Central memory CD8-positive, alpha-beta T cell (primary cell): Measurements from ENCODE around the gene MCM3.
A peak's percentile ranks its signal among the peaks of the same experiment; 100 is the strongest.

Experiments used
- ATAC-seq: fragments of 150-1000 bp; cut with Tn5 transposase; replicated peaks from 2 replicates; pipeline ENCODE4 v1.10.0; 2022; ENCODE audit warnings: mild to moderate bottlenecking, moderate FRiP score, moderate number of reproducible peaks; ENCODE audit not compliant: poor library complexity, severe bottlenecking; ENCODE audit errors: extremely low read depth
- DNase-seq, 2 donors: peaks; one replicate each; pipeline ENCODE4 v3.0.0; 2021; ENCODE audit warnings: low spot score in 2 of 2
- H3K27ac Mint-ChIP-seq: one replicate; pipeline ENCODE4 v1.8.0; 2022; ENCODE audit warnings: low read depth, mild to moderate bottlenecking, moderate library complexity, mixed read lengths
- H3K27me3 Mint-ChIP-seq: one replicate; pipeline ENCODE4 v1.8.0; 2022; ENCODE audit warnings: mixed read lengths
- H3K36me3 Mint-ChIP-seq: one replicate; pipeline ENCODE4 v1.8.0; 2022; ENCODE audit warnings: mild to moderate bottlenecking, moderate library complexity, mixed read lengths; ENCODE audit not compliant: insufficient read depth
- H3K4me1 Mint-ChIP-seq: one replicate; pipeline ENCODE4 v1.8.0; 2022; ENCODE audit warnings: mixed read lengths
- H3K4me3 Mint-ChIP-seq: one replicate; pipeline ENCODE4 v1.8.0; 2022; ENCODE audit warnings: mild to moderate bottlenecking, moderate library complexity, mixed read lengths
- H3K9me3 Mint-ChIP-seq: one replicate; pipeline ENCODE4 v1.8.0; 2022; ENCODE audit warnings: mixed read lengths

MCM3 gene

DNA sequence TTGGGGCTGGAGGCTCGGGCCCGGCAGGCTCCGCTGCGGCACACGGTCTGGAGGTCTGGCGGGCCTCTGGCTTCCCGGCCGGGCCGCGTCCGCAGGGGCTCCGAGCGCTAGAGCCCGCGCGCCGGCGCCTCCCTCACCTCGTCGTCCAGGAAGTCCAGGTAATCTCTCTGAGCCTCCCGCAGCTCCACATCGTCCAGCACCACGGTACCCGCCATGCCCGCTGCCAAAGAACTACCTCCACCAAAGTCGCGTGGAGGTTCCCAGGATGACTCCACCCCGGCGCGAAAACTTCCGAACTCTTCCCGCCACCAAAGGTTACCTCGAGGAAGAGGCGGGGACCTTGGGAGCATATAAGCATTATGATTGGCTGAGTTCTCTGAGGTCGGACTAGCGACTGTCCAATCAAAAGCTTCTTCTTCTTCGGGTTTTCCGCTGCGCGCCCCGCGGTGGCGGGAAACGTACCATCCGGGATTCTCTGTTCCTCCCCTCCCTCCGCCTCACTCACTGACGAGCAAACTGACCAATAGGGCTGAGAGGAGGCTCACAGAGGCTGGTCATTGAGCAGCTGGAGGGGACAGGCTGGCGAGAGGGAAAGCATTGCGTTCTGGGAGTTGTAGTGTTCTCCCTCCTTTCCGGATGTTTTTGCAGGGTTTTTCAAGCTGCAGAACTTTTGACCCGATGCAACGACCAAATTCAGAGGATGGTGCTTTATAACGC is at the start of gene MCM3:
Gene MCM3 (minus strand): TSS at position 283 of the 717 bp plus-strand sequence. CDS start 68 bp downstream, at position 215.
- no peak within 1 kb of the TSS for H3K4me3 Mint-ChIP-seq
- H3K4me1 Mint-ChIP-seq, result peaks cover 30% of the 10 kb centered on the region
- no peaks in the 10 kb centered on the region for H3K27me3 Mint-ChIP-seq

DNA sequence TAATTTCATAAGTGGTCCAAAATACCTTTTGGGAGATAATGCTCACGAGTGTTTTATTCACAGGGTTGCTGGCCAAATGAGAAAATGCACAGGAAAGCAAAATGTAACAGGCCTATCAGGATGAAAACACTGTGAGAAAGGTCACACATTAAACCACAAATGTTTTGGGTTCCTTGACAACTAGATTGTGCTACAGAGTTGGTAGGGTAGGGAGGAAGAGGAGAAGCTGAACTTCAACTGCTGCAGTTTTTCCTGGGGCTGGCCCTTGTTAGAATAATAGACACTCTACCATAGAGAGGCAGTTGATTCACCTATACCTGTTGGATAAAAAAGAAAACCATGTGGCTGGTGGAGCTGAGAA is 49.3 kb upstream of the MCM3 start:
- Mint-ChIP-seq H3K36me3 (peaks cover 4% of the 10 kb centered on the region), H3K27me3 (no peaks in the 10 kb centered on the region), H3K4me1 (peaks cover 60% of the 10 kb centered on the region), H3K4me3 (peak overlapping the region; percentile 62), H3K9me3 (peaks cover 4% of the 10 kb centered on the region), H3K27ac (peak overlapping the region; percentile 95)
- DNase-seq, result peak in 1 of 2 donors; percentile 15
- ATAC-seq, result peak; percentile 93

More for the DNA sequence above, at the start of gene MCM3:
- DNase-seq, result peak; percentile 87 to 95
- Mint-ChIP-seq H3K27ac (no peak within 1 kb of the TSS), H3K9me3 (no peaks in the 10 kb centered on the region), H3K36me3 (peaks cover 32% of the 10 kb centered on the region)
- peak; percentile 97 for ATAC-seq

DNA sequence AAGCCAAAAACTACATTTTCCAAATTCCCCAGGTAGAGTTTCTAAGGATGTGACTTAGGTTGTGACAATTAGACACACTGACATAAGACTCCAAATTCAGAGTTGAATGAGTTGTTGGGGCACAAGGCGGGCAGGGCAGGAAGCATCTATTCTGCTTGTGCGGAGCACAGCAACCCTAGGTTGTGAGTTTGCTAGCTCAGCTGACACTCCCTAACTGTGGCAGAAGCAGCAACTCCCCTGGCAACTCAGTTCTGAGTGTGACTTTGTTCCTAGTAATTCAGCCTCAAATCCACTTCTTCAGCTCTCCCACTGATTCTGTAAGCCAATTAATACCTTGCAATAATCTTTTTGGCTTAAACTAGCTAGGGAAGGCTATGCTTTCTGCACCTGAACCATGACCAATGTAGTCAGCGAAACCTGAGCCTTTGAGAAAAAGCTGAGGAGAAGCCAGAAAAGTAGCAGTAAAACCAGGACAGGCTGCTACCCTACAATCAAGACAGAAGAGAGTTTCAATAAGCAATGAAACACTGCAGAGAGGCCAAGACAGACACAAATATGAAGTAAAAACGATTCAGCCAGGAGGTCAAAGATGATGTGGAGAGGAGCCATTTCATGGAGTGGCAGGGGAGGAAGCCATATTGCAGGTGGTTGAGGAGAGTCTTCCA is 47.4 kb upstream of the MCM3 start:
- no peak for DNase-seq
- peaks cover 4% of the 10 kb centered on the region for H3K36me3 Mint-ChIP-seq
- no peak overlapping the region for H3K4me3 Mint-ChIP-seq
- peak overlapping the region; percentile 95 for H3K27ac Mint-ChIP-seq
- ATAC-seq, result no peak
- H3K4me1 Mint-ChIP-seq, result peaks cover 47% of the 10 kb centered on the region
- peaks cover 4% of the 10 kb centered on the region for H3K9me3 Mint-ChIP-seq
- no peaks in the 10 kb centered on the region for H3K27me3 Mint-ChIP-seq

DNA sequence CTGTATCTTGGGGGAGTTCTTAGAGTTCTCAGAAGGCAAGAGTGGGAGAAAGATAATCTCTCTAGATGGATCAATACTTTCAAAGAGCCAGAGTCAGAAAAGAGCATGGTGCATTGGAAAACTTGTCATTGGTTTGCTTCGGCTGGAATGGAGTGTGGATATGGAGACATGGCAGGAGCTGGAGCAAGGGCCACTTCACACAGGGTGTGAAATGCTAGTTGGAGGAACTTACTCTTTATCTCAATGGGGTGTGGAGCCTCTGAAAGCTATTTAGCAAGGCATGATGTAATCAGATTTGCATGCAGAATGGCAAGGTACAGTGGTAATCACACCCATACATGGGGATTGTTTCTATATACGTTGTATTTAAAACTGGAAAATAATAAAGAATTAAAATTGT is 45.9 kb upstream of the MCM3 start:
- peaks cover 36% of the 10 kb centered on the region for H3K4me1 Mint-ChIP-seq
- H3K9me3 Mint-ChIP-seq, result peaks cover 4% of the 10 kb centered on the region
- no peak for ATAC-seq
- no peak overlapping the region for H3K27ac Mint-ChIP-seq
- DNase-seq, result no peak
- H3K36me3 Mint-ChIP-seq, result peaks cover 4% of the 10 kb centered on the region
- no peaks in the 10 kb centered on the region for H3K27me3 Mint-ChIP-seq
- H3K4me3 Mint-ChIP-seq, result no peak overlapping the region

DNA sequence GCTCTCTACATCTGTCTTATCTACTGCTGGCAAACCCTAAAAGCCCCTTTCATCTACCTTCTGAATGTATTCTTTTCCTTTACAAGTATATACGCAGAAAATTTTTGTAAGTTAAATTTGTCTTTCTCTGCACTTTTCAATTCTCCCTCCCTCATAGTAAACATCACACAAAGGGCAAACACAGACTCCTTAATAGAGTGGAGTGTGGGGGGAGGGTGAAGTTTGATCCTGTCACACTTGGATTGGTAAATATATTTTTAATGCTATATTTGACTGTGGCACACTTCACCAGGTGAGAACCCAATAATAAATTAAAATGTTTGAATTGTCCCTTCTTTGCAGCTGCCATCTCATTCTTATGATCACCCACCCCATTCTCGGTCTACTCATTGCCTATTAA is 44.2 kb upstream of the MCM3 start:
- Mint-ChIP-seq H3K4me1 (peaks cover 18% of the 10 kb centered on the region), H3K27me3 (no peaks in the 10 kb centered on the region), H3K36me3 (peaks cover 1% of the 10 kb centered on the region), H3K9me3 (peaks cover 4% of the 10 kb centered on the region), H3K27ac (peak overlapping the region; percentile 23), H3K4me3 (no peak overlapping the region)
- ATAC-seq, result no peak
- DNase-seq, result no peak

DNA sequence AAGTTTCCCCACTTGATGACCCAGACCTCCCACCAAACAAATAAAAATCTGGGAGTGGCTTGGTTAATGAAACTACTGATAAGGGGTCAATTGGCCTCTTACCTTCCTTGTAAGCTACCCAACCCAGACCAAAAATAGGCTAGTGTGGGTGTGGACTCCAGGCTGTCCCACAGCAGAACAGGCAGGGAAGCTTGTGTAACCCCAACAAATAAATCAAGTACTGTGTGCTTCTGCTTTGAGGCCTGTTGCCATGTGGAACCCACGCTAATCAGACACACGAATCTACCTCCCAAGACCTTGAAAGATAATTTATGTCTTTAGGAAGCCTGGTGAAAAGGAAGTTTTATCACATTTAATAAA is 43.7 kb upstream of the MCM3 start:
- DNase-seq, result no peak
- no peaks in the 10 kb centered on the region for H3K36me3 Mint-ChIP-seq
- H3K9me3 Mint-ChIP-seq, result peaks cover 4% of the 10 kb centered on the region
- no peak overlapping the region for H3K4me3 Mint-ChIP-seq
- no peak for ATAC-seq
- peaks cover 14% of the 10 kb centered on the region for H3K4me1 Mint-ChIP-seq
- no peak overlapping the region for H3K27ac Mint-ChIP-seq
- H3K27me3 Mint-ChIP-seq, result no peaks in the 10 kb centered on the region

DNA sequence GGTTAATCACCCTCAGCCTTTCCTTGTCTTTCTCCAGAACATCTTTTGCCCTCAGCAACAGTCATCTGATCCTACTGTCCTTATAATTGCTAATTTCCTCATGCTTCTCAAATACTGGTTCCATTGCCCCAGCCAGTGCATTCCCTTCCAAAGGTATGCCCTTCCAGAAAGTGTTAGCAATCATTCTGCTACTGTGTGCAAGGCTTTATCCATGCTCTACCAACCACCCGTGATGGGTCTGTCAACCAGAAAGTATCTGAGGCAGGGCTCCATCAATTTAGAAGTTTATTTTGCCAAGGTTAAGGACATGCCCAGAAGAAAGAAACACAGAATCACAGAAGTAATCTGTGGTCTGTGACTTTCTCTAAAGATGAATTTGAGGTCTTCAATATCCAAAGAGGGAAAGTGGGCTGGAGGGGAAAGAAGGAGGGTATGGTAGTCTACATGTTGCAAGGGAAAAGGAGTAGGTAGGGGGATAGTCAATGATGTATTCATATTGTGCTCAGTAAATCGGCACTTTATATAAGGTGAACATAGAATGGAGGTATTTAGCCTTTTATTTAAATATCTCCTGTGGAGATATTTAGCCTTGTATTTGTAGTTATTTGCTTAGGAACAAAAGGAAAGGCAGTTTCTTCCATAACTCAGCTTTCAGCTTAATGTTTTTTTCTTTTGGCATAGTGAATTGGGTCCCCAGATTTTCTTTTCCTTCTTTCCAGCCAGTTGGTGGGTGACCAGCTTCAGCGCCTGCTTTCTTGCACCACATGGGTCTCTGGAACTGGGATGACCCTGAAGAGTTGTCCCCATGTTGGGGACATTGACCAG is 42.2 kb upstream of the MCM3 start:
- ATAC-seq, result no peak
- Mint-ChIP-seq H3K36me3 (no peaks in the 10 kb centered on the region), H3K9me3 (no peaks in the 10 kb centered on the region), H3K27me3 (no peaks in the 10 kb centered on the region), H3K27ac (no peak overlapping the region), H3K4me1 (no peaks in the 10 kb centered on the region), H3K4me3 (no peak overlapping the region)
- DNase-seq, result no peak

DNA sequence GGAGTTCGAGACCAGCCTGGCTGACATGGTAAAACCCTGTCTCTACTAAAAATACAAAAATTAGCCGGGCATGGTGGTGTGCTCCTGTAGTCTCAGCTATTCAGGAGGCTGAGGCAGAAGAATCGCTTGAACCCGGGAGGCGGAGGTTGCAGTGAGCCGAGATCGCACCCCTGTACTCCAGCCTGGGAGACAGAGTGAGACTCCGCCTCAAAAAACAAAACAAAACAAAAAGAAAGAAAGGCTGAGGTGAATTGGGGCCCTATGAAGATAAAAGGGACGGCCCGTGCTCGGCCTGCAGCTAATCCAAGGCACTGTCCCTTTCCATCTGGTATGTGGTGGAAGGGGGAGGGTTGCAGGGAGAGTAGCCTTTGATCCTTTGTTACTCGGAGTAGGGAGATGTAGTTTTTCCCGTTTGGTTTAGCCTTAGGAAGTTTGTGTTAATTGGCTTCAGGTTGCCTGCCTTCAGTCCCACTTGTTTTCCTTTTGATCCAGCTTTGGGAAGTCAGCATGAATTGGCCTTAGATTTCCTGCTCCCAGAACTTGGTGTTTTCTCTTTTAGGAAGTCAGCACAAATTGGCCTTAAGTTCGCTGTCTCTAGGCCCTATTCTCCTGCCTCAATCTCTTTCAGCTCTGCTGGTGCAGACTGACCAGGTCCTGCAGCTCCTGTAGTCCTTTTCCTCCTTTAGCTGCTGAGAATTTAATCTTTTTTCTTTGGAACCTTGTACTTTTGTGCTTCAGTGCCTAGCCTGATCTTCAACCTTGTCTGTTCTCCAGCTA is 41.3 kb upstream of the MCM3 start:
- no peak for DNase-seq
- Mint-ChIP-seq H3K27ac (no peak overlapping the region), H3K27me3 (no peaks in the 10 kb centered on the region), H3K4me3 (no peak overlapping the region), H3K36me3 (no peaks in the 10 kb centered on the region), H3K4me1 (no peaks in the 10 kb centered on the region), H3K9me3 (no peaks in the 10 kb centered on the region)
- ATAC-seq, result no peak

DNA sequence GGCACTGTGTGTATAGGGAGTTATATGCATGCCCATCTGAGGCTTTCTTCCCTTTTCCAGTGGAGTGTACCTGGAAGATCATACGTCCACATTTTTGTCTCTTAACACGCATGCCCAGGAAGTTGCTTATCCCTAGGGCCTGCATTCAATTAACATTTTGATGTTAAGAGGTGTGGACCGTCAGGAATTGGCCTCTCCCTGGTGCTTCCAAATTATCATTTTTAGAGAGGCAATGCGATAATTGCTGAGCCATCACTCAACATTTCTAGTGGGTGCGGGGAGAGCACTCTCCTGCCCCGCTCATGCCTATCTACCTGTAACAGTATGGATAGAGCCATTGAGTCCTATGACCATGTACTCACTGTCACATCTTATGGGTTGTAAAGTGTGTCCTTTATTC is 39.6 kb upstream of the MCM3 start:
- no peaks in the 10 kb centered on the region for H3K4me1 Mint-ChIP-seq
- H3K27ac Mint-ChIP-seq, result no peak overlapping the region
- no peaks in the 10 kb centered on the region for H3K36me3 Mint-ChIP-seq

DNA sequence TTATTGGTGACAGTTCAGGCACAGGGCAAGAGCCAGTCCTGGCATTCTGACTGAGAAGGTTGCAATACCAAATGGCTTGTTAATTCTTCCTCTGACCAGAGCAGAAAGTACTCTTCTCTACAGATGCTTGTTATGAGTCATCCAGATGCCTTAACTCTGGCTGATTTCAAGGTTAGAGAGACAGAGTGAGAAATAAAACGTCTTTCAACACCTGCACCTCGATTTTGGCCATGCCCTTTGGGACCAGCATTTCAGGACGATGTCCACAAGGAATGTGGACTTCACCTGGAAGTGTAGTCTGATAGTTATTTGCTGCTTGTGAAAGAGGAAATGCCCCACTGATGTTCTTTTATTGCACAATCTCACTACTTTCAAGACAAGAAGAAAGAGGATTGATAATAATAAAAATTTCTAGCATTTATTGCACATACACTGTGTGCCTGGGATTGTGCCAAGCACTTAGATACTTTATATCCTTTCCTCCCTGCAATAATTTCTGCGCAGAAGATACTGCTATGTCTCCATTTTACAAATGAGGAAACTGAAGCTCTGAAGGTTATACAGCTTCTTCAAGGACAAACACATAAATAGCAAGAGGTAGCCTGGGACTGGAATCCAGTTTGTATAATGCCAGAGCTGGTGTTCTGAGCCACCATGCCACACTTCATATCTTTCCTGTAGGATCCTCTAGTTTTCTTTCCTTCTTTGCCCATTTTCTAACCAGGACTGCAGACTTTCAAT is 33.5 kb upstream of the MCM3 start:
- Mint-ChIP-seq H3K27ac (no peak overlapping the region), H3K4me1 (peaks cover 10% of the 10 kb centered on the region), H3K27me3 (no peaks in the 10 kb centered on the region), H3K4me3 (no peak overlapping the region), H3K9me3 (no peaks in the 10 kb centered on the region), H3K36me3 (no peaks in the 10 kb centered on the region)
- ATAC-seq (no peak), DNase-seq (no peak)

More for the DNA sequence above, 39.6 kb upstream of the MCM3 start:
- DNase-seq (no peak), ATAC-seq (no peak)
- no peak overlapping the region for H3K4me3 Mint-ChIP-seq
- H3K9me3 Mint-ChIP-seq, result no peaks in the 10 kb centered on the region
- no peaks in the 10 kb centered on the region for H3K27me3 Mint-ChIP-seq

DNA sequence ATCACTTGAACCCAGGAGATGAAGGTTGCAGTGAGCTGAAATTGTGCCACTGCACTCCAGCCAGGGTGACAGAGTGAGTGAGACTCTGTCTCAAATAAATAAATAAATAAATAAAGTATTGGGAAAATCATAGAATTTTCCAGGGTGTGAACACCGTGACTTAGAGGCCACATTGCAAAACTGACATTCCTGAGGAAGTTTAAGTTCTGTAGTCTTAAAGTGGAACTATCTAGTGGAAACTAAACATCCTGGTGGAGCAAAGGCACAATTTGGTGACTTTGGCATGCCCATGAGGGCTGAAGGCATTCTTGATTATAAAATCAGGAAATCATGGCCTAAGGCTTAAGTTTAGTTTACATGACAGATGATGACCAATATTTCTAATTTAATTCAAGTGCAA is 32.7 kb upstream of the MCM3 start:
- no peaks in the 10 kb centered on the region for H3K36me3 Mint-ChIP-seq
- no peak overlapping the region for H3K4me3 Mint-ChIP-seq
- peaks cover 10% of the 10 kb centered on the region for H3K4me1 Mint-ChIP-seq
- no peak overlapping the region for H3K27ac Mint-ChIP-seq
- DNase-seq (no peak), ATAC-seq (no peak)
- H3K27me3 Mint-ChIP-seq, result no peaks in the 10 kb centered on the region
- H3K9me3 Mint-ChIP-seq, result no peaks in the 10 kb centered on the region

DNA sequence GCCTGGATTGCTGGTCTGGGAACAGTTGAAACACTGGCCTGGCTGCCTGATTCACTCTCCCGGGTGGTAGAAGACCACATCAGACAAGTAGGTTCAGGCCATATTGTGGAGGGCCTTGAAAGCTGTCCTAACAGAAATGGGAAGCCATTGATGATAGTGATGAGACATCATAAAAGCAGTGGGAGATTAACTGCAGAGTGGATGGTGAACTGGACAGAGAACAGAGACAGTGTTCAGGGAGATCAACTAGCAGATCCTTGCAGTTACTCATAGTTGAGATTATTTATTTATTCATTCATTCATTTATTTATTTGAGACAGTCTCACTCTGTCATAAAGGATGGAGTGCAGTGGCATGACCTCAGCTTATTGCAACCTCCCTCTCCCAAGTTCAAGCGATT is 30.2 kb upstream of the MCM3 start:
- H3K27ac Mint-ChIP-seq, result no peak overlapping the region
- DNase-seq (no peak), ATAC-seq (no peak)
- no peaks in the 10 kb centered on the region for H3K27me3 Mint-ChIP-seq
- H3K36me3 Mint-ChIP-seq, result no peaks in the 10 kb centered on the region
- no peaks in the 10 kb centered on the region for H3K9me3 Mint-ChIP-seq
- H3K4me3 Mint-ChIP-seq, result no peak overlapping the region
- H3K4me1 Mint-ChIP-seq, result peaks cover 15% of the 10 kb centered on the region
